Ovary (tissue), 9 donors: Measurements from ENCODE around the gene YPEL3. TPM values are rescaled to one million over a fixed set of nuclear protein-coding genes. Genes with fewer than 3 reads are reported as not detected.

Experiments used
- DNase-seq, 5 donors: peaks; one replicate each; pipeline ENCODE4 v3.0.0-alpha.2; 2019 to 2020
- H3K27ac ChIP-seq, 2 donors: fragments of 200-600 bp; one replicate each; pipeline versions ENCODE4 v1.5.1 to v1.8.0; 2019 to 2022
- H3K27me3 ChIP-seq: fragments of 200-600 bp; one replicate; pipeline ENCODE4 v1.8.0; 2022
- H3K36me3 ChIP-seq: fragments of 200-600 bp; sonication (generic); one replicate; pipeline ENCODE4 v1.5.1; 2019
- H3K4me1 ChIP-seq: one replicate; pipeline ENCODE4 v1.8.1; 2013; ENCODE audit warnings: mild to moderate bottlenecking, moderate library complexity; ENCODE audit not compliant: insufficient read depth
- H3K4me3 ChIP-seq: fragments of 200-600 bp; sonication (generic); one replicate; pipeline ENCODE4 v1.5.1; 2017
- H3K9me3 ChIP-seq, 2 donors: fragments of 200-600 bp in 1 of 2; sonication (generic) in 1 of 2; one replicate each; pipeline versions ENCODE4 v1.5.1 to v1.8.1; 2013 to 2019; ENCODE audit warnings: mild to moderate bottlenecking in 1 of 2, moderate library complexity in 1 of 2
- EP300 ChIP-seq: sonication (generic); formaldehyde crosslinking; IDR thresholded peaks from one replicate; pipeline ENCODE4 v1.6.1; 2017; ENCODE audit warnings: antibody characterized with exemption
- POLR2A ChIP-seq: fragments of 450-650 bp; IDR thresholded peaks from one replicate; pipeline ENCODE4 v1.6.1; 2017; ENCODE audit warnings: antibody characterized with exemption, mild to moderate bottlenecking, moderate library complexity
- whole genome bisulfite sequencing, 3 donors: extraction: QIAGEN DNeasy Blood & Tissue Kit in 1 of 3; methylation state at CpG; one replicate each; pipeline versions ENCODE4 v1.1.5 to v1.1.7; 2013 to 2017; 5-methylcytosine and 5-hydroxymethylcytosine counted together
- intact Hi-C, 4 donors: fragments of 100-400 bp; cut with DNase I; formaldehyde crosslinking; loops; one replicate each; pipeline versions ENCODE4 v1.11.0 to v1.15.1; 2022 to 2023
- polyA plus RNA-seq, 2 donors: library from polyadenylated mRNA; stranded (reverse); fragments of 200-250 nt in 1 of 2; fragments of 350-450 nt in 1 of 2; fragmentation: Illumina TruSeq in 1 of 2; extraction: RNeasy Lipid Tissue Mini Kit (QIAGEN cat#74804) in 1 of 2; gene quantifications; one replicate each; pipeline ENCODE4 v1.2.3, GENCODE V29; 2013 to 2014
- total RNA-seq, 7 donors: library from RNA; depleted of rRNA in 2 of 7; stranded (reverse); fragments of >200 nt in 2 of 7; fragmentation: NEBNext Ultra II Directional in 3 of 7; extraction: Animal tissue kit (Norgen Biotek cat#: 25700) in 3 of 7; gene quantifications; one replicate each; pipeline versions ENCODE4 v1.1.0 to v1.2.4, GENCODE V29; 2016 to 2023
- TF ChIP-seq, protein P1 (sequence below), 3 donors: fragments of 450-650 bp in 2 of 3; fragments of 200-600 bp in 1 of 3; IDR thresholded peaks; one replicate each; pipeline versions ENCODE4 v1.5.1 to v1.8.0; 2016 to 2022; ENCODE audit warnings: antibody characterized with exemption in 3 of 3, mild to moderate bottlenecking in 1 of 3
- donor health status: DM: no; HTN: no; CAD: no; lungs with moderate emphysema.
- donor health status: DM: no; HTN: no; CAD: no.
- donor health status: Bipolar disorder and iron deficiency.
- donor health status: DM: yes; HTN: yes; CAD: no.
- donor health status: DM: no; HTN: no; CAD: no.
- donor health status: DM: yes; HTN: yes; CAD: no.

Gene YPEL3
- total and polyA plus RNA-seq, 9 donors: 12.7 to 134 (median 63.1) TPM

- H3K4me1 ChIP-seq: peaks cover 6% of the 10 kb centered on the region
- intact Hi-C loops: loop anchor here in 1 of 4 donors (10.0 kb wide), 1 partner anchor 344 kb away; the partner anchor contains the start of gene ZNF771
- no peaks in the 10 kb centered on the region for H3K9me3 ChIP-seq
- no peaks in the 10 kb centered on the region for H3K27me3 ChIP-seq
- 76 to 83% (median 82%) methylated on average over 4 of the region's 4 CpGs for WGBS, 3 donors
- no peak overlapping the region for H3K27ac ChIP-seq
- no peak for DNase-seq
- H3K4me3 ChIP-seq: no peak overlapping the region
- TF ChIP-seq, protein P1, sequence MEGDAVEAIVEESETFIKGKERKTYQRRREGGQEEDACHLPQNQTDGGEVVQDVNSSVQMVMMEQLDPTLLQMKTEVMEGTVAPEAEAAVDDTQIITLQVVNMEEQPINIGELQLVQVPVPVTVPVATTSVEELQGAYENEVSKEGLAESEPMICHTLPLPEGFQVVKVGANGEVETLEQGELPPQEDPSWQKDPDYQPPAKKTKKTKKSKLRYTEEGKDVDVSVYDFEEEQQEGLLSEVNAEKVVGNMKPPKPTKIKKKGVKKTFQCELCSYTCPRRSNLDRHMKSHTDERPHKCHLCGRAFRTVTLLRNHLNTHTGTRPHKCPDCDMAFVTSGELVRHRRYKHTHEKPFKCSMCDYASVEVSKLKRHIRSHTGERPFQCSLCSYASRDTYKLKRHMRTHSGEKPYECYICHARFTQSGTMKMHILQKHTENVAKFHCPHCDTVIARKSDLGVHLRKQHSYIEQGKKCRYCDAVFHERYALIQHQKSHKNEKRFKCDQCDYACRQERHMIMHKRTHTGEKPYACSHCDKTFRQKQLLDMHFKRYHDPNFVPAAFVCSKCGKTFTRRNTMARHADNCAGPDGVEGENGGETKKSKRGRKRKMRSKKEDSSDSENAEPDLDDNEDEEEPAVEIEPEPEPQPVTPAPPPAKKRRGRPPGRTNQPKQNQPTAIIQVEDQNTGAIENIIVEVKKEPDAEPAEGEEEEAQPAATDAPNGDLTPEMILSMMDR (IDR thresholded peaks at IDR 0.05): no peak
- TF ChIP-seq EP300 (no peak), POLR2A (no peak)
- no peaks in the 10 kb centered on the region for H3K36me3 ChIP-seq
Observed at GRCh38 chr16:30060346-30060745, 35.7 kb downstream of the YPEL3 start.

- H3K4me1 ChIP-seq: peaks cover 3% of the 10 kb centered on the region
- no peak for DNase-seq
- no peaks in the 10 kb centered on the region for H3K27me3 ChIP-seq
- no peak for TF ChIP-seq EP300
- TF ChIP-seq, protein P1 (IDR thresholded peaks at IDR 0.05): no peak
- no peak overlapping the region for H3K4me3 ChIP-seq
- H3K36me3 ChIP-seq: no peaks in the 10 kb centered on the region
- no peak overlapping the region for H3K27ac ChIP-seq
- WGBS, 3 donors: 49 to 55% (median 54%) methylated on average over 10 of the region's 10 CpGs
- intact Hi-C loops: loop anchor here in 1 of 4 donors (10.0 kb wide), 1 partner anchor 480 kb away; the partner anchor contains the start of gene ZNF747
- no peaks in the 10 kb centered on the region for H3K9me3 ChIP-seq
Observed at GRCh38 chr16:30054959-30055553, 41.0 kb downstream of the YPEL3 start.

GRCh38 chr16:30054451-30054850 lies 41.6 kb downstream of the YPEL3 start:
- 77 to 79% (median 79%) methylated on average over 8 of the region's 8 CpGs for WGBS, 3 donors
- no peak for TF ChIP-seq EP300
- no peak for TF ChIP-seq POLR2A
- TF ChIP-seq, protein P1 (IDR thresholded peaks at IDR 0.05): no peak
- Histone ChIP-seq H3K4me1 (peaks cover 3% of the 10 kb centered on the region), H3K36me3 (no peaks in the 10 kb centered on the region), H3K9me3 (no peaks in the 10 kb centered on the region), H3K27ac (no peak overlapping the region), H3K27me3 (no peaks in the 10 kb centered on the region), H3K4me3 (no peak overlapping the region)
- no peak for DNase-seq
- intact Hi-C loops: loop anchor here in 1 of 4 donors (10.0 kb wide), 1 partner anchor 480 kb away; the partner anchor contains the start of gene ZNF747

- WGBS, 3 donors: 3 to 5% (median 4%) methylated on average over 19 of the region's 19 CpGs
- intact Hi-C loops: loop anchor here in 1 of 4 donors (10.0 kb wide), 1 partner anchor 481 kb away; the partner anchor contains the start of gene ZNF747
- H3K27ac ChIP-seq: no peak overlapping the region
- no peaks in the 10 kb centered on the region for H3K27me3 ChIP-seq
- no peak for DNase-seq
- TF ChIP-seq POLR2A (no peak), EP300 (no peak)
- TF ChIP-seq, protein P1 (IDR thresholded peaks at IDR 0.05): no peak
- peaks cover 3% of the 10 kb centered on the region for H3K4me1 ChIP-seq
- no peaks in the 10 kb centered on the region for H3K9me3 ChIP-seq
- peak overlapping the region; percentile 57 for H3K4me3 ChIP-seq
- no peaks in the 10 kb centered on the region for H3K36me3 ChIP-seq
Observed at GRCh38 chr16:30053376-30054015, 42.5 kb downstream of the YPEL3 start.
